ENCODE results near the gene RETNLB. TPM values are rescaled to one million over a fixed set of nuclear protein-coding genes. Genes with fewer than 3 reads are reported as not detected.

Gene RETNLB
- total and polyA plus RNA-seq, 2 donors (not counting 1 experiment from before 2014, with no cell fraction given): not detected

DNA sequence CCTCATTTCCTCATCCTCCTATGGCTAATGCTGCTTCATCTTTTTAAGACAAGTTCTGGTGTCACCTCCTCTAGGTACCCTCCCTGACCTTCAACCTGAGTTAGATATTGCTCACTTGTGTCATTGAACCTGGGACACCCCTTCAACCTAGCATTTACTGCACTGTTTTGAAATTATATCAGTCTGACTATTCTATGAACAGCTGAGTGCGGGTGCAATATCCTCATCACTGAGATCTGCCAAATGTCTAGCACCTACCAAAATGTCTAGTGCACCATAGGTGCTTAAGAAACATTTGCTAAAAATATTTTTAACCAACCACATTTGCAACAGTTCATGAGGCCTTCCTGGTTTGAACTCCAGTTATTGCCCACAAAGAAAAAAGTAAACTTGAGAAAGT, 34.5 kb downstream of the RETNLB start:
- Mint-ChIP-seq H3K27me3 (peaks cover 9% of the 10 kb centered on the region), H3K4me3 (no peak overlapping the region), H3K27ac (no peak overlapping the region), H3K9me3 (ENCODE audit: insufficient read depth) (no peaks in the 10 kb centered on the region), H3K4me1 (peaks cover 4% of the 10 kb centered on the region)
- H3K27ac ChIP-seq (ENCODE audit: low read length in 2 of 2): no peak overlapping the region
- no peak overlapping the region for H3K4me3 ChIP-seq (ENCODE audit: control extremely low read depth in 1 of 5, extremely low read depth in 1 of 5, insufficient read depth in 1 of 5, low read depth in 2 of 5, low read length in 4 of 5)
- ATAC-seq (ENCODE audit: low read depth): no peak
- POLR2A ChIA-PET: no interaction called here
- no peaks in the 10 kb centered on the region for H3K79me2 ChIP-seq (ENCODE audit: control insufficient read depth, insufficient read depth, low read length)
- TF ChIP-seq, protein P1, sequence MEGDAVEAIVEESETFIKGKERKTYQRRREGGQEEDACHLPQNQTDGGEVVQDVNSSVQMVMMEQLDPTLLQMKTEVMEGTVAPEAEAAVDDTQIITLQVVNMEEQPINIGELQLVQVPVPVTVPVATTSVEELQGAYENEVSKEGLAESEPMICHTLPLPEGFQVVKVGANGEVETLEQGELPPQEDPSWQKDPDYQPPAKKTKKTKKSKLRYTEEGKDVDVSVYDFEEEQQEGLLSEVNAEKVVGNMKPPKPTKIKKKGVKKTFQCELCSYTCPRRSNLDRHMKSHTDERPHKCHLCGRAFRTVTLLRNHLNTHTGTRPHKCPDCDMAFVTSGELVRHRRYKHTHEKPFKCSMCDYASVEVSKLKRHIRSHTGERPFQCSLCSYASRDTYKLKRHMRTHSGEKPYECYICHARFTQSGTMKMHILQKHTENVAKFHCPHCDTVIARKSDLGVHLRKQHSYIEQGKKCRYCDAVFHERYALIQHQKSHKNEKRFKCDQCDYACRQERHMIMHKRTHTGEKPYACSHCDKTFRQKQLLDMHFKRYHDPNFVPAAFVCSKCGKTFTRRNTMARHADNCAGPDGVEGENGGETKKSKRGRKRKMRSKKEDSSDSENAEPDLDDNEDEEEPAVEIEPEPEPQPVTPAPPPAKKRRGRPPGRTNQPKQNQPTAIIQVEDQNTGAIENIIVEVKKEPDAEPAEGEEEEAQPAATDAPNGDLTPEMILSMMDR (IDR thresholded peaks at IDR 0.05): no peak
- no peak for TF ChIP-seq EZH2 (IDR thresholded peaks at IDR 0.05; ENCODE audit: borderline replicate concordance, insufficient read depth, low read depth, low read length, poor library complexity, severe bottlenecking)
- no peaks in the 10 kb centered on the region for H3K27me3 ChIP-seq (replicated peaks in 1 of 4; ENCODE audit: control extremely low read depth in 1 of 4, control insufficient read depth in 3 of 4, insufficient read depth in 4 of 4, low read length in 3 of 4)
- CTCF ChIA-PET: no interaction called here
- H3K9ac ChIP-seq (ENCODE audit: low read length): no peak overlapping the region
- 100% methylated on average over 1 of the region's 1 CpG for WGBS (ENCODE audit: insufficient coverage)
- intact Hi-C loops (cut with micrococcal nuclease): no loop called here
- DNase-seq: no peak
- no peaks in the 10 kb centered on the region for H3K36me3 ChIP-seq (replicated peaks in 1 of 2; ENCODE audit: control extremely low read depth in 1 of 2, control insufficient read depth in 1 of 2, extremely low read depth in 1 of 2, insufficient read depth in 2 of 2, low read length in 1 of 2)
- no peaks in the 10 kb centered on the region for H3K9me3 ChIP-seq (ENCODE audit: control extremely low read depth in 1 of 3, control insufficient read depth in 2 of 3, insufficient read depth in 1 of 3, low read length in 2 of 3)
- H3K4me2 ChIP-seq (replicated peaks; ENCODE audit: low read depth, low read length, poor library complexity, severe bottlenecking): no peak overlapping the region
- H4K20me1 ChIP-seq (ENCODE audit: control insufficient read depth, insufficient read depth, low read length, poor library complexity, severe bottlenecking): no peaks in the 10 kb centered on the region
- H3K4me1 ChIP-seq (ENCODE audit: control insufficient read depth in 2 of 2, insufficient read depth in 2 of 2, low read length in 2 of 2): no peaks in the 10 kb centered on the region
- H2AFZ ChIP-seq (ENCODE audit: insufficient read depth, low read depth, low read length, poor library complexity, severe bottlenecking): no peak overlapping the region

DNA sequence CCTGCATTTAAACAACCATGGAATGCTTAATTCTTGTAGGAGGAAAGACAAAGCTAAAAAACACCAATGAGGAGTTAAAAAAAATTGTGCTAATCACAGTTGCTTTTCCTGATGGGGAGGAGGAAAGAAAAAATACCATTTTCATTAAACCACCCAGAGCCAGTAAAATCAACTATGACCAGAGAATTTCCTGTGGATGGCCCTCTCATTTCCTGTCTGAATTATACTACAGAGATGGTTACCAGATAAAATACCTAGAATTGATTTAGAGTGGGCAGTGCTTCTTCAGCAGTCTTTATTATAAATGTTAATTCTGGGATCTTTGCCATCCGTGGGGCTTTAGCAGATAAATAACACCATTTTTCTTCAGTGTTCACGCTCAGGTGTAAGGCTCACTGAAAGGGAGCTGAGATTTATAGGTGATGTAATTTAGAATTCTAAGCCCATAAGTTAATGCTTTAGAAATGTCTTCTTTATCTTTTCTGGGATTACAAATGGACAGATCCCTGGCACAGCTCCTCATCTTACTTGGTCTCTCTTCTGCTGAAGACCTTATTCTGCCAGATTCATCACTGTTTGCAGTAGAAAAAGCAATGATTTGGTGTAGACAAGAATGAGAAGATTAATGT, 37.9 kb downstream of the RETNLB start:
- H3K27ac Mint-ChIP-seq: no peak overlapping the region

More for the DNA sequence above, 37.9 kb downstream of the RETNLB start:
- Histone ChIP-seq H3K4me2 (replicated peaks; ENCODE audit: low read depth, low read length, poor library complexity, severe bottlenecking) (no peak overlapping the region), H4K20me1 (ENCODE audit: control insufficient read depth, insufficient read depth, low read length, poor library complexity, severe bottlenecking) (no peaks in the 10 kb centered on the region), H3K27ac (ENCODE audit: low read length in 2 of 2) (no peak overlapping the region), H3K27me3 (replicated peaks in 1 of 4; ENCODE audit: control extremely low read depth in 1 of 4, control insufficient read depth in 3 of 4, insufficient read depth in 4 of 4, low read length in 3 of 4) (no peaks in the 10 kb centered on the region), H3K4me1 (ENCODE audit: control insufficient read depth in 2 of 2, insufficient read depth in 2 of 2, low read length in 2 of 2) (no peaks in the 10 kb centered on the region), H3K9ac (ENCODE audit: low read length) (no peak overlapping the region), H3K36me3 (replicated peaks in 1 of 2; ENCODE audit: control extremely low read depth in 1 of 2, control insufficient read depth in 1 of 2, extremely low read depth in 1 of 2, insufficient read depth in 2 of 2, low read length in 1 of 2) (no peaks in the 10 kb centered on the region), H3K9me3 (ENCODE audit: control extremely low read depth in 1 of 3, control insufficient read depth in 2 of 3, insufficient read depth in 1 of 3, low read length in 2 of 3) (no peaks in the 10 kb centered on the region), H3K79me2 (ENCODE audit: control insufficient read depth, insufficient read depth, low read length) (no peaks in the 10 kb centered on the region), H2AFZ (ENCODE audit: insufficient read depth, low read depth, low read length, poor library complexity, severe bottlenecking) (no peak overlapping the region), H3K4me3 (ENCODE audit: control extremely low read depth in 1 of 5, extremely low read depth in 1 of 5, insufficient read depth in 1 of 5, low read depth in 2 of 5, low read length in 4 of 5) (no peak overlapping the region)
- Mint-ChIP-seq H3K27me3 (peaks cover 6% of the 10 kb centered on the region), H3K4me3 (no peak overlapping the region), H3K9me3 (ENCODE audit: insufficient read depth) (no peaks in the 10 kb centered on the region), H3K4me1 (peaks cover 4% of the 10 kb centered on the region)
- no peak for DNase-seq
- WGBS (ENCODE audit: insufficient coverage): no CpG with 5 or more reads among the region's 2 CpGs
- CTCF ChIA-PET: no interaction called here
- ATAC-seq (ENCODE audit: low read depth): no peak
- TF ChIP-seq EZH2 (IDR thresholded peaks at IDR 0.05; ENCODE audit: borderline replicate concordance, insufficient read depth, low read depth, low read length, poor library complexity, severe bottlenecking): no peak
- TF ChIP-seq, protein P1 (IDR thresholded peaks at IDR 0.05): no peak
- intact Hi-C loops (cut with micrococcal nuclease): no loop called here
- POLR2A ChIA-PET: no interaction called here

Data from B cell (primary cell).